ENCODE data around the gene CCDC24.

DNA sequence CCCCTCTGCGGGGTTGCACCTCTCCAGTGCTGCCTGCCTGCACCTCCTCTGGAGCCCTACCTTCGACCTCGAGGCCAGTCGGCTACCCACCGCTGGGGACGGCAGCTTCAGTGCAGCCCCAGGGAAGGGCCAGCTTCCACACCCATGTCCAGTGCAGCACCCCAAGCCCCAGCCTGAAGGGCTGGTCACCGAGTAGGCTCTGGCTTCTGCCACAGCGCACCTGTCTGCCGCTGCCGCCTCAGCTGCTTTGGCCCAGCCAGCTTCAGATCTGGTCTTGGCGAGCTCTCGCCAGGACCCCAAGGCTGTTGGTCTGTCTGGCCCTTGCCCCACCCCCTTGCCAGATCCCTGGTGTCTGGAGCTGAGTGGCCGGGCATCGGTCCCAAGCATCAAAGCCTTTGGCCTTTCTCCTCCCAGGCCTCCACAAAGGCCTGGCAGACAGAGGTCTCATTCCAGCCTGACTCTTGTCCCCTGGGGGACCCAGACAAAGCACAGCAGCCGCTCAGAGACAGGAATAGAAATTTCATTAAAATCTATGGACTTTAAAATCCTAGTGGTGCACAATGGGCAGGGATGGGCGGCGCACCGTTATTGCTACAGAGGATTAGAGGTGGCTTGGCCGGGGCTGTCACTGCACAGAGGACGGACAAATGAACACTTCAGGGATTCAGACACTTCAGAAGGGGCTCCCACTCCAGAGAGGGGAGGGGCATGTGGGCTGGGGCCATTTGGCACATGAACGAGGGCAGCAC, 4.8 kb downstream of the CCDC24 start:
- TF ChIP-seq CTCF (IDR thresholded peaks at IDR 0.05), result no peak
- no peak for TF ChIP-seq POLR2A (IDR thresholded peaks at IDR 0.05)

Data from Peyer's patch (tissue), 4 donors.